ENCODE measurements around the gene KRTCAP2. TPM values are rescaled to one million over a fixed set of nuclear protein-coding genes. Genes with fewer than 3 reads are reported as not detected.
"Not testable (repeated sequence)": the region's sequence is repeated elsewhere in the genome, so short reads cannot be mapped to it uniquely, and the experiment has no call there.

KRTCAP2 gene
- polyA plus RNA-seq, 12 donors: 59.2 to 147 (median 99.7) TPM; not detected in 1

GRCh38 chr1:155205969-155206593 is 33.0 kb upstream of the KRTCAP2 start:
- no peak for DNase-seq

GRCh38 chr1:155205035-155205434 is 31.9 kb upstream of the KRTCAP2 start:
- DNase-seq: no peak

GRCh38 chr1:155202731-155203515 is 29.8 kb upstream of the KRTCAP2 start:
- DNase-seq: no peak

GRCh38 chr1:155202198-155202597 is 29.1 kb upstream of the KRTCAP2 start:
- DNase-seq: no peak

- DNase-seq: no peak
These were observed 27.8 kb upstream of the KRTCAP2 start for GRCh38 chr1:155200920-155201319.

- no peak for DNase-seq
These were observed 26.7 kb upstream of the KRTCAP2 start for GRCh38 chr1:155199792-155200191.

GRCh38 chr1:155198547-155198906 is 25.4 kb upstream of the KRTCAP2 start:
- no peak for DNase-seq

GRCh38 chr1:155197901-155198546 is 24.9 kb upstream of the KRTCAP2 start:
- no peak for DNase-seq

GRCh38 chr1:155196893-155197638 is 24.0 kb upstream of the KRTCAP2 start:
- DNase-seq: no peak

- DNase-seq: no peak
These were observed 23.2 kb upstream of the KRTCAP2 start for GRCh38 chr1:155196103-155196892.

- DNase-seq: no peak
These were observed 22.3 kb upstream of the KRTCAP2 start for GRCh38 chr1:155195201-155196102.

GRCh38 chr1:155193991-155194240 is 20.8 kb upstream of the KRTCAP2 start:
- not testable (repeated sequence) for DNase-seq

GRCh38 chr1:155193275-155193990 is 20.3 kb upstream of the KRTCAP2 start:
- peak; percentile 92 for DNase-seq

- no peak for DNase-seq
These were observed 19.5 kb upstream of the KRTCAP2 start for GRCh38 chr1:155192346-155193274.

- no peak for DNase-seq
These were observed 18.8 kb upstream of the KRTCAP2 start for GRCh38 chr1:155191904-155192303.

- DNase-seq: not testable (repeated sequence)
These were observed 16.8 kb upstream of the KRTCAP2 start for GRCh38 chr1:155189926-155190325.

GRCh38 chr1:155188268-155188667 is 15.2 kb upstream of the KRTCAP2 start:
- no peak for DNase-seq

- no peak for DNase-seq
These were observed 14.4 kb upstream of the KRTCAP2 start for GRCh38 chr1:155187456-155187891.
